ENCODE data around the gene GNAZ. TPM values are rescaled to one million over a fixed set of nuclear protein-coding genes. Genes with fewer than 3 reads are reported as not detected.

Gene GNAZ
- total RNA-seq, 4 donors from 2014 or later = 4.1 to 16.2 (median 6.5) TPM

DNA sequence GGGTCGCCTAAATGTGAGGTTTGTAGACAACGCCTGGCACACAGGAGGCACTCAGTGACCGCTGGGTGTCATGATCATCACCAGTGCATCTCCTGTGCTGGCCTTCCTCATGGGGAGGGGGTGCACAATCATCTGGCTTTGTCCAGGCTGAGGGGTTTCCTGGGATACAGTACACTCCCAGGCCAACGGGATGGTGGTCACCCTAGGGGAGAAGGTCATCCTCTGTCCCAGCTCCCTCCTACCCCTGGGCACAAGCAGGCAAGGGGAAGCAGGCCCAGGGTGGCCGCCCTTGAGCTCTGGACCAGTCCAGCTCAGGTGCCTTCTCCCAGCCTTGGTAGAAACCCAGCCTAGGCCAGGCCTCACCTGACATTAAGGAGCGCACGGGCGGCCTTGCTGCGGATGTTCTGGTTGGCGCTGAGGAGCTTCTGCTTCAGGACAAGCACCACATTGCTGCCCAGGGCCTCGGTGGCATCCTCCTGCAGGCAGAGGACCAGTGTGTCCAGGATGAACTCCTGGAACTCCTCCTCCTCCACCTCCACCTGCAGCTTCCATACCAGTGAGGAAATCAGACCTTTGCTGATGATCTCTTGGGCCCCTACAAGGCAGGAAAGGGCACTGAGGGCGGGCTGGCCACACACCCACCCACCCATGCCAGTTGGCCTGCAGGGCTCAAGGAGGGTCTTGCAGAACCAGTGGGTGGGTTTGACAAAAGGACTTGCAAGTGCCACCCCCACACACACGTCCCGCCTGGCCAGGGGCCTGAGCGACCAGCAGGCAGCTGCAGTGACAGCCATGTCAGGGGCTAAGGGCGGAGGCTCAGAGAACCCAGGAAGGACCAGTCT is 6.6 kb upstream of the GNAZ start:
- TF ChIP-seq, protein P1, sequence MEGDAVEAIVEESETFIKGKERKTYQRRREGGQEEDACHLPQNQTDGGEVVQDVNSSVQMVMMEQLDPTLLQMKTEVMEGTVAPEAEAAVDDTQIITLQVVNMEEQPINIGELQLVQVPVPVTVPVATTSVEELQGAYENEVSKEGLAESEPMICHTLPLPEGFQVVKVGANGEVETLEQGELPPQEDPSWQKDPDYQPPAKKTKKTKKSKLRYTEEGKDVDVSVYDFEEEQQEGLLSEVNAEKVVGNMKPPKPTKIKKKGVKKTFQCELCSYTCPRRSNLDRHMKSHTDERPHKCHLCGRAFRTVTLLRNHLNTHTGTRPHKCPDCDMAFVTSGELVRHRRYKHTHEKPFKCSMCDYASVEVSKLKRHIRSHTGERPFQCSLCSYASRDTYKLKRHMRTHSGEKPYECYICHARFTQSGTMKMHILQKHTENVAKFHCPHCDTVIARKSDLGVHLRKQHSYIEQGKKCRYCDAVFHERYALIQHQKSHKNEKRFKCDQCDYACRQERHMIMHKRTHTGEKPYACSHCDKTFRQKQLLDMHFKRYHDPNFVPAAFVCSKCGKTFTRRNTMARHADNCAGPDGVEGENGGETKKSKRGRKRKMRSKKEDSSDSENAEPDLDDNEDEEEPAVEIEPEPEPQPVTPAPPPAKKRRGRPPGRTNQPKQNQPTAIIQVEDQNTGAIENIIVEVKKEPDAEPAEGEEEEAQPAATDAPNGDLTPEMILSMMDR (IDR thresholded peaks at IDR 0.05; ENCODE audit: low read depth) = no peak

DNA sequence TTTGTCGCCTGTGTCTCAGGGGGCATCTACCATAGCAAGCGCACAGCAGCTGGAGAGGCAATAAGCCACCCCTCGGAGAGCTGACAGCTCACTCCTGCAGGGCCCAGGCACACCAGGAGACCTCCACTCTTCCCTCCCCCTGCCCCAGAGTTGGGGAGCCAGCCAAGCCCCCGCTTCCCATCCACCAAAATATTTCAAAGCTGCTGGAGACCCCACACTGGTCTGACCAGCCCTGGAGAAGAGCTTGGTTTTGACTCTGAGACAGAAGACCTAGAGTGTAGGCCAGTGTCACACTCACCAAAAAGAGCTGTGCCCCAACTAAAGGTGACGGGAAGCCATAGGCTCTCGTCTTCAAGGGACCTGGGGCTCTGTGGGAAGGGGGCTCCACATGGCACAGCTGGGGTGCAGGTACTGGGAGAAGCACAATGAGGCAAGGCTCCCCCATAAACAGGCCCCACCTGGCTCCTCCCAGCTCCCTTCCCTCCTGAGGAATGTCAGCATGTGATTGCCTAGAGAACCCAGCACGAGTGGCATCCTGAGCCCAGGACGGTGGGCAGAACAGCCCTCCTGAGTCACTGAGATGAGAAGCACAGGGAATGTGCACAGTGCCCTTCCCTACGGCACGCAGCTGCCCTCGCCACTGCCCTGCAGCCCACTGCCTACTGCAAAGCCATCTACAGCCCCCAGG is 5.8 kb upstream of the GNAZ start:
- TF ChIP-seq, protein P1 (IDR thresholded peaks at IDR 0.05; ENCODE audit: low read depth) = no peak

DNA sequence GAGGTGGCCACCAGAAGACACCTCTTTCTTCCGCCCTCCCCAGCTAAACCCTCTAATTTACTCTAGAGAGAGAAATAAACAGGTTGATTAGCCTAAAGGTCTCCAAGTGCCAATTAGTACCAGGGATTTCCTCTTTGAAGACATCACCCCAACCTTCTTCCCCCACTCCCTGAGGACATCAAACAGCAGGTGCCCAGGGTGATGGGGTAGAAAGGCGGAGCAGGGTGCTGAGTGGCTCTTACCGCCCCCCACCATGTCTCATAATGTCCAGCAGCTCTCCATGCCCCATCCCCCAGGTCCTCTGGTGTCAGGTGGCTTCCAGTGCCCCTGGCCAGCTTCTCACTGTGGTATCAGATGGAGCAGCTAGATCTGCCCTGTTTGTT is 5.3 kb upstream of the GNAZ start:
- TF ChIP-seq, protein P1 (IDR thresholded peaks at IDR 0.05; ENCODE audit: low read depth) = no peak

DNA sequence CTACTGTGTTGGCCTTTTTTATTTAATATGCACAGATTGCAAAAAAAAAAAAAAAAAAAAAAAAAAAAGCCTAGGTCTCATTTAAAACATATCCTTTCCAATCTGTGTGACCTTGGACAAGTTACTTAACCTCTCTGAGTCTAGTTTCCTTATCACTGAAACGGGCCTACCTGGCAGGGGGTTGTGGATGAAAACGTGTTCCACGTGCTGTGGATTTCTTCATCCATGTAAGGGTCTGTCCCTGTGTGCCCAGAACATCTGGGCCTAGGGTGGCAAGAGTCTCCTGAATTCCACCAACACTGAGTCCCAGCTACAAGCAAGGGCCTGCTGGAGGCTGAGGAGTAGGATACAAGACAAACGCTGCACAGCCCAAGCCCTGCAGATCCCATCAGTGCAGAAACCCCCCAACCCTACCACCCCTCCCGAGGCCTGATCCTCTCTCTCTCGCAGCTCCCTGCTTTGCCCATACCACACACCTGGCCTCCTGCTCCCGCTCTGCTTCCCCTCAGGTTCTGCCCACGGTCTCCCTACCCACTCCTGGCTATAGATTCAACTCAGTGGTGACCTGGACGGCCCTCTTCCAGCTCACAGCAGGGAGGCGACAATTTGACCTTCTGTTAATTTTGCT is 4.7 kb upstream of the GNAZ start:
- TF ChIP-seq, protein P1 (IDR thresholded peaks at IDR 0.05; ENCODE audit: low read depth) = no peak

DNA sequence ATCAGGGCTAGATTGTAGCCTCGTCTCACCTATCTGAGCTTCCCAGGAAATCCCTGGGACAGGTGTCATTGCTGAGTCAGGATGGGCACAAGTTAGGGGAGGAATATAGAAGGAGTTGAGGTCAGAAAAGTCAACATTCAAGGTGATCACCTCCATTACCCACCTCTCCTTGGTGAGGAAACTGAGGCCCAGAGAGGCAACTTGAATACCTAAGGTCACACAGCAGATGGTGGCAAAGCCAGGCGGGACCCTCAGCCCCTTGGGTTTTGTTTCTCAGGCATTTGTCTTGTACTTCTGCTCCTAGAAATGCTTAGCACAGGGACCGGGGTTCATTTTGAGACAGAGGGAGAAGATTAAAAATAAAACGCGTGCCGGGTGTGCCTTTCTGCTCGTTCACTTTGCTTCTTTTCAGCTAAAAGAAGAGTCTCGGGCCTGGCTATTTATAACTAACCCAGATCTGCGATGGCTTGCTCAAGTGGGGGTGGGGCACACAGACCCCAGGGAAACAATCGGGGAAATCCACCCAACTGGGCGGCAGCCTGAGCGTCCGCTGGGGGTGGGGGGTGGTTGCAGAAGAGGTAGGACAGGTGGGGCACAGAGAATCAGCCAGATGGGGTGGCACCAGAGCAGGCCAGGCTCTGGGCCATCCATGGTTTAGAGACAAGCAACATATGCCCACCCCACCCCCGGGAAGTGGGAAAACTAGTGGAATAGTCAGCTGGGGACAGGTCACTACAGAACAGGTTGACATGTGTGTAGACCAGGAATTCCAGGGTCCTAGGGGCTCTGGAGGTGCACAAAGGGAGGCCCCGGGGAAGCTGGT is 3.9 kb upstream of the GNAZ start:
- TF ChIP-seq, protein P1 (IDR thresholded peaks at IDR 0.05; ENCODE audit: low read depth) = no peak

DNA sequence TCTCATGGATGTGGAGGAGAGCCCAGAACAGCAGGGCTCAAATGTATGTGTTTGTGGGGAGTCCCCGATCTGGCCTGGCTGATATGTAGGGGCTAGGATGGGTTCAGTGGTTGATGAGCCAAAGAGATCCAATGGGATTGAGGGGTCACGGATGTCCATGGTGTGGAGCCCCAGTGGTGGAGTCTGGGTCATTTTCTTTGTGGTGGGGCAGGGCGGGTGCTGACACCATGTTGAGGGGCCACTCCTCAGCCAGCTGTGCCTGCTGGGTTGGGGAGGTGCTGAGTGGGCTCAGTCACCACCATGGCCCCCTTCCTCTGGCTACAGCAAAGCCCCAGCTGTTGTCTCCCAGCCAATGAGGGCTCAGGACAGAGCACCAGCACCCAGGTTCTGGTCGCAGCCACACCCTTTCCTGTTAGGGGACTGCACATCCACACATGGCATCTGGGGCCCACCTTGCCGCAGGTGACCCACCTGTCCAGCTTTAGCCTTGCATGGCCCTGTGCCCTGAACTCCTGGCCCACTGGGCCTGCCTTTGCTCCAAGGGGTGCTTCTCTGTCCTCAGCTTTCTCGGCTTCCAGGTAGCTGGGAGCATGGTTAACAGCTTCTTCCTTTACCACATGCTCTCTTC is 3.2 kb upstream of the GNAZ start:
- TF ChIP-seq, protein P1 (IDR thresholded peaks at IDR 0.05; ENCODE audit: low read depth) = no peak
